H1 (cell line): ENCODE data around the gene RNASEL. TPM values are rescaled to one million over a fixed set of nuclear protein-coding genes. Genes with fewer than 3 reads are reported as not detected.

Experiments used
- CTCF ChIA-PET: fragments of 300-600 bp; sonication (Branson Sonifier 250); formaldehyde crosslinking; loops from one replicate; lab custom pipeline; 2021; ENCODE audit not compliant: partially characterized antibody; lab: Charles Lee
- POLR2A ChIA-PET: fragments of 300-600 bp; sonication (Branson Sonifier 250); formaldehyde crosslinking; loops from one replicate; lab custom pipeline; 2021; ENCODE audit warnings: inconsistent platforms; ENCODE audit not compliant: partially characterized antibody; lab: Charles Lee
- DNase-seq, 2 experiments: peaks; one replicate each; pipeline versions ENCODE4 v3.0.0 to v3.0.0-alpha.2; 2010 to 2022; ENCODE audit warnings: low spot score in 2 of 2, low read depth in 1 of 2, mixed read lengths in 1 of 2
- FAIRE-seq: peaks from 2 replicates; lab custom pipeline; 2011; peaks lifted over from hg19 to GRCh38; lab: Jason Lieb, UNC
- H2AFZ ChIP-seq: 2 replicates; pipeline ENCODE4 v1.8.1; 2012; ENCODE audit warnings: low read length, inconsistent platforms
- H2AK5ac ChIP-seq: 2 replicates; pipeline ENCODE4 v1.6.1; 2013; ENCODE audit warnings: low read depth, low read length
- H2BK120ac ChIP-seq: replicated peaks from 2 replicates; pipeline ENCODE3; 2013; ENCODE audit warnings: low read depth, low read length, inconsistent platforms
- H2BK12ac ChIP-seq: 2 replicates; pipeline ENCODE4 v1.6.1; 2013; ENCODE audit warnings: low read depth, low read length
- H2BK15ac ChIP-seq: 2 replicates; pipeline ENCODE4 v1.6.1; 2013; ENCODE audit warnings: low read length
- H2BK20ac ChIP-seq: 2 replicates; pipeline ENCODE4 v1.6.1; 2013; ENCODE audit warnings: low read length
- H2BK5ac ChIP-seq: 2 replicates; pipeline ENCODE4 v1.6.1; 2013; ENCODE audit warnings: low read depth, low read length
- H3K14ac ChIP-seq: 2 replicates; pipeline ENCODE4 v1.6.1; 2013; ENCODE audit warnings: inconsistent platforms; ENCODE audit not compliant: insufficient read length
- H3K18ac ChIP-seq: 2 replicates; pipeline ENCODE4 v1.6.1; 2013; ENCODE audit warnings: low read length; ENCODE audit errors: extremely low read depth
- H3K23ac ChIP-seq: 2 replicates; pipeline ENCODE4 v1.6.1; 2013; ENCODE audit warnings: inconsistent platforms; ENCODE audit not compliant: insufficient read length
- H3K23me2 ChIP-seq: 2 replicates; pipeline ENCODE4 v1.6.1; 2013; ENCODE audit warnings: low read depth, low read length
- H3K27ac ChIP-seq: 2 replicates; pipeline ENCODE4 v1.6.1; 2011; ENCODE audit warnings: low read depth, low read length, inconsistent platforms
- H3K27me3 ChIP-seq, 4 experiments: replicated peaks in 1 of 4; 1 replicate in 1 of 4; 2 replicates in 3 of 4; pipeline versions ENCODE4 v1.6.1 to v1.8.1; 2011 to 2013; ENCODE audit warnings: low read length in 3 of 4, mild to moderate bottlenecking in 3 of 4, inconsistent platforms in 2 of 4, mixed read lengths in 2 of 4, moderate library complexity in 1 of 4; ENCODE audit not compliant: control insufficient read depth in 3 of 4, insufficient read depth in 3 of 4; ENCODE audit errors: extremely low read depth in 1 of 4
- H3K36me3 ChIP-seq, 4 experiments: 2 replicates each; pipeline versions ENCODE4 v1.6.1 to v1.8.1; 2011 to 2013; ENCODE audit warnings: mild to moderate bottlenecking in 4 of 4, low read length in 3 of 4, moderate library complexity in 2 of 4, control low read depth in 1 of 4, inconsistent platforms in 1 of 4; ENCODE audit not compliant: insufficient read depth in 4 of 4, control insufficient read depth in 2 of 4
- H3K4ac ChIP-seq: replicated peaks from 2 replicates; pipeline ENCODE3; 2013; ENCODE audit warnings: low read length, low read depth, mixed read lengths, inconsistent platforms; ENCODE audit not compliant: insufficient read length
- H3K4me1 ChIP-seq, 4 experiments: replicated peaks in 1 of 4; 1 replicate in 1 of 4; 2 replicates in 3 of 4; pipeline versions ENCODE4 v1.6.1 to v1.8.1; 2011 to 2013; ENCODE audit warnings: low read length in 3 of 4, inconsistent platforms in 2 of 4, mixed read lengths in 1 of 4; ENCODE audit not compliant: insufficient read depth in 4 of 4, control insufficient read depth in 3 of 4
- H3K4me2 ChIP-seq, 2 experiments: 2 replicates each; pipeline versions ENCODE4 v1.6.1 to v1.8.1; 2011 to 2013; ENCODE audit warnings: low read depth in 2 of 2, low read length in 2 of 2, control low read depth in 1 of 2, inconsistent platforms in 1 of 2, mild to moderate bottlenecking in 1 of 2; ENCODE audit not compliant: insufficient read depth in 1 of 2
- H3K4me3 ChIP-seq, 4 experiments: fragments of 200-600, 300-600 bp in 1 of 4; sonication (generic), shearing (Covaris generic), sonication (Bioruptor Twin) in 1 of 4; 2 replicates each; pipeline versions ENCODE4 v1.5.1 to v1.8.1; 2011 to 2016; ENCODE audit warnings: low read length in 4 of 4, low read depth in 3 of 4, control low read depth in 2 of 4, inconsistent platforms in 2 of 4, mild to moderate bottlenecking in 2 of 4, mixed read lengths in 1 of 4, moderate library complexity in 1 of 4; ENCODE audit not compliant: insufficient read depth in 2 of 4; ENCODE audit errors: extremely low read depth in 1 of 4
- H3K56ac ChIP-seq: replicated peaks from 2 replicates; pipeline ENCODE3; 2013; ENCODE audit warnings: low read depth, mild to moderate bottlenecking, mixed read lengths, low read length, inconsistent platforms; ENCODE audit not compliant: insufficient read length
- H3K79me1 ChIP-seq: 2 replicates; pipeline ENCODE4 v1.6.1; 2013; ENCODE audit warnings: low read depth, low read length, control low read depth
- H3K79me2 ChIP-seq, 2 experiments: 2 replicates each; pipeline versions ENCODE4 v1.6.1 to v1.8.1; 2012 to 2013; ENCODE audit warnings: low read length in 2 of 2, mild to moderate bottlenecking in 2 of 2, inconsistent platforms in 1 of 2; ENCODE audit not compliant: insufficient read depth in 2 of 2, control insufficient read depth in 1 of 2
- H3K9ac ChIP-seq, 4 experiments: replicated peaks in 1 of 4; 1 replicate in 1 of 4; 2 replicates in 3 of 4; pipeline versions ENCODE4 v1.6.1 to v1.8.1; 2011 to 2013; ENCODE audit warnings: low read depth in 3 of 4, low read length in 3 of 4, control low read depth in 2 of 4, mild to moderate bottlenecking in 2 of 4, moderate library complexity in 2 of 4, inconsistent platforms in 1 of 4; ENCODE audit errors: extremely low read depth in 1 of 4
- H3K9me3 ChIP-seq, 2 experiments: 2 replicates each; pipeline versions ENCODE4 v1.6.1 to v1.8.1; 2012 to 2013; ENCODE audit warnings: mild to moderate bottlenecking in 2 of 2, moderate library complexity in 2 of 2, control low read depth in 1 of 2, inconsistent platforms in 1 of 2, low read depth in 1 of 2, low read length in 1 of 2, mixed read lengths in 1 of 2; ENCODE audit not compliant: insufficient read depth in 2 of 2
- H4K20me1 ChIP-seq, 2 experiments: replicated peaks in 1 of 2; 2 replicates each; pipeline versions ENCODE3 to v1.8.1; 2011 to 2013; ENCODE audit warnings: inconsistent platforms in 2 of 2, low read length in 2 of 2, mild to moderate bottlenecking in 1 of 2; ENCODE audit not compliant: insufficient read depth in 2 of 2, control insufficient read depth in 1 of 2
- H4K5ac ChIP-seq: 2 replicates; pipeline ENCODE4 v1.6.1; 2013; ENCODE audit warnings: low read length, low read depth, mixed read lengths, inconsistent platforms; ENCODE audit not compliant: insufficient read length
- H4K8ac ChIP-seq: 2 replicates; pipeline ENCODE4 v1.8.0; 2013; ENCODE audit warnings: mild to moderate bottlenecking, moderate library complexity, low read length, inconsistent platforms; ENCODE audit not compliant: insufficient read depth; ENCODE audit errors: extremely low read depth
- H4K91ac ChIP-seq: replicated peaks from 2 replicates; pipeline ENCODE3; 2013; ENCODE audit warnings: low read length, mixed read lengths, inconsistent platforms; ENCODE audit not compliant: insufficient read length
- BRCA1 ChIP-seq: IDR thresholded peaks from 2 replicates; pipeline ENCODE4 v1.6.1; 2012; ENCODE audit warnings: low read depth, low read length, improper control_type of control experiment
- CREB1 ChIP-seq: IDR thresholded peaks from 2 replicates; pipeline ENCODE4 v1.6.1; 2012; ENCODE audit warnings: inconsistent platforms
- CTCF ChIP-seq, 3 experiments: IDR thresholded peaks; 1 replicate in 2 of 3; 2 replicates in 1 of 3; pipeline versions ENCODE4 v1.5.1 to v1.6.1; 2011; ENCODE audit warnings: low read length in 3 of 3, mild to moderate bottlenecking in 3 of 3, inconsistent platforms in 2 of 3, low read depth in 1 of 3, moderate library complexity in 1 of 3; ENCODE audit not compliant: insufficient read depth in 1 of 3; ENCODE audit errors: control extremely low read depth in 1 of 3
- HDAC6 ChIP-seq: IDR thresholded peaks from one replicate; pipeline ENCODE4 v1.7.1; 2012; ENCODE audit warnings: low read depth, mild to moderate bottlenecking, inconsistent platforms, low read length, moderate library complexity
- JUND ChIP-seq: IDR thresholded peaks from 2 replicates; pipeline ENCODE4 v1.6.1; 2011; ENCODE audit warnings: mild to moderate bottlenecking, improper control_type of control experiment, low read length
- KDM4A ChIP-seq: IDR thresholded peaks from one replicate; pipeline ENCODE4 v1.7.1; 2012; ENCODE audit warnings: low read depth, mild to moderate bottlenecking, moderate library complexity, low read length, inconsistent platforms; ENCODE audit not compliant: severe bottlenecking
- RAD21 ChIP-seq, 2 experiments: IDR thresholded peaks in 1 of 2; conservative IDR thresholded peaks in 1 of 2; 2 replicates each; pipeline ENCODE4 v1.6.1; 2011; ENCODE audit warnings: low read depth in 2 of 2, low read length in 2 of 2, improper control_type of control experiment in 1 of 2, inconsistent platforms in 1 of 2, mild to moderate bottlenecking in 1 of 2, moderate library complexity in 1 of 2
- SAP30 ChIP-seq: fragments of 300-600 bp; sonication (generic); IDR thresholded peaks from 2 replicates; pipeline ENCODE4 v1.7.1; 2012; ENCODE audit warnings: low read length, moderate library complexity, mild to moderate bottlenecking, inconsistent platforms; ENCODE audit not compliant: insufficient read depth, insufficient replicate concordance
- SP1 ChIP-seq: IDR thresholded peaks from 2 replicates; pipeline ENCODE4 v1.6.1; 2011; ENCODE audit warnings: low read depth, low read length
- TBP ChIP-seq: IDR thresholded peaks from 2 replicates; pipeline ENCODE4 v1.6.1; 2011; ENCODE audit warnings: low read depth, low read length, improper control_type of control experiment
- WGBS, 2 experiments: shearing (Covaris generic) in 1 of 2; methylation state at CpG; one replicate each; pipeline versions ENCODE4 v1.1.6 to v1.1.7; 2013 to 2015; ENCODE audit warnings: low lambda C conversion rate in 2 of 2, mixed read lengths in 2 of 2, inconsistent platforms in 1 of 2, low coverage in 1 of 2, missing lambda C conversion rate in 1 of 2; ENCODE audit not compliant: insufficient replicate concordance in 2 of 2, insufficient coverage in 1 of 2, insufficient read length in 1 of 2; ENCODE audit errors: extremely low coverage in 1 of 2, missing lambda C conversion rate in 1 of 2; 5-methylcytosine and 5-hydroxymethylcytosine counted together
- polyA plus RNA-seq, 7 experiments: library from polyadenylated mRNA; depleted of rRNA in 3 of 7; stranded (reverse) in 5 of 7; unstranded in 2 of 7; fragments of >200 nt in 5 of 7; fragments of 200-250 nt in 2 of 7; gene quantifications; 1 replicate in 5 of 7; 2 replicates in 1 of 7; 4 replicates in 1 of 7; pipeline versions ENCODE4 v1.2.1 to v1.2.3, GENCODE V29; 2011 to 2013; ENCODE audit warnings: missing spikeins in 2 of 7, mixed read lengths in 2 of 7
- total RNA-seq: library from RNA; stranded (reverse); fragmentation: NEBNext Ultra II Directional; extraction: Animal tissue kit (Norgen Biotek cat#: 25700); gene quantifications from 2 replicates; pipeline ENCODE4 v1.2.1, GENCODE V29; 2021
- TF ChIP-seq, protein P1 (sequence below): IDR thresholded peaks from 2 replicates; pipeline ENCODE4 v1.6.1; 2012; ENCODE audit warnings: inconsistent platforms

RNASEL gene
- total and polyA plus RNA-seq, 2 of the 8 experiments (the other 6 are each of a cell fraction or from before 2014, with no cell fraction given), result 0.39 to 0.78 TPM

- Histone ChIP-seq H2BK12ac (no peak overlapping the region), H3K79me1 (no peaks in the 10 kb centered on the region), H3K4ac (no peak overlapping the region), H3K14ac (no peak overlapping the region), H3K36me3 (peaks cover 10 to 15% (median 12%) of the 10 kb centered on the region in 4 experiments; a peak in 5 of 8 replicates), H2AK5ac (no peak overlapping the region), H3K27ac (no peak overlapping the region), H3K79me2 (no peaks in the 10 kb centered on the region), H3K18ac (no peak overlapping the region), H4K91ac (peak overlapping the region; percentile 20), H3K4me3 (peak overlapping the region in 1 of 4 experiments; percentile 24; a peak in 1 of 8 replicates), H3K4me2 (no peak overlapping the region), H4K8ac (no peak overlapping the region), H2BK20ac (no peak overlapping the region), H3K23ac (no peak overlapping the region), H2AFZ (no peak overlapping the region), H3K9ac (no peak overlapping the region), H3K4me1 (peaks cover 4 to 19% (median 8%) of the 10 kb centered on the region in 4 experiments), H3K27me3 (peaks cover 0 to 31% (median 20%) of the 10 kb centered on the region in 4 experiments; a peak in 6 of 7 replicates), H2BK120ac (no peak overlapping the region), H4K5ac (no peak overlapping the region), H3K9me3 (no peaks in the 10 kb centered on the region), H4K20me1 (peaks cover 2 to 4% of the 10 kb centered on the region in 2 experiments), H3K23me2 (peaks cover 7% of the 10 kb centered on the region), H2BK5ac (no peak overlapping the region), H3K56ac (no peak overlapping the region), H2BK15ac (no peak overlapping the region)
- peak; percentile 68 for FAIRE-seq
- 28% methylated on average over 6 of the region's 6 CpGs; no CpG with 5 or more reads in 1 of the 2 experiments for WGBS, 2 experiments
- CTCF ChIA-PET, result interaction anchor here (0.6 to 37.1 kb wide), 51 partner anchors 9 to 516 kb away, joined by 3 to 1131 read pairs (median 5); partner anchors contain the start of genes NPL and RGS8
- DNase-seq, result peak in 1 of 2 experiments; percentile 72
- POLR2A ChIA-PET, result interaction anchor here (0.7 to 15.0 kb wide), 9 partner anchors 13 to 184 kb away, joined by 3 to 231 read pairs (median 4); partner anchors contain the start of gene NPL
- TF ChIP-seq TBP (no peak), JUND (no peak), CREB1 (no peak), KDM4A (no peak), CTCF (IDR thresholded peaks at IDR 0.05; ENCODE audit: control extremely low read depth in 1 of 3, insufficient read depth in 1 of 3, low read depth in 1 of 3, low read length in 3 of 3) (peak; percentile 26 to 92 (median 82)), RAD21 (IDR thresholded peaks at IDR 0.05 in 1 of 2, conservative IDR thresholded peaks at IDR 0.05 in 1 of 2; ENCODE audit: low read depth in 2 of 2, low read length in 2 of 2) (peak; percentile 97 to 99), BRCA1 (no peak), HDAC6 (no peak), SP1 (no peak), SAP30 (no peak)
- TF ChIP-seq, protein P1, sequence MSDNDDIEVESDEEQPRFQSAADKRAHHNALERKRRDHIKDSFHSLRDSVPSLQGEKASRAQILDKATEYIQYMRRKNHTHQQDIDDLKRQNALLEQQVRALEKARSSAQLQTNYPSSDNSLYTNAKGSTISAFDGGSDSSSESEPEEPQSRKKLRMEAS, result peak; percentile 85
Observed at GRCh38 chr1:182601416-182601786, 12.3 kb upstream of the RNASEL start.
